HepG2 (cell line): ENCODE results near the gene TEDC1. TPM values are rescaled to one million over a fixed set of nuclear protein-coding genes. Genes with fewer than 3 reads are reported as not detected.

ENCODE experiments used
- ATM ChIP-seq: fragments of 450-650 bp; IDR thresholded peaks from 2 replicates; pipeline ENCODE4 v1.7.1; 2017; ENCODE audit warnings: mild to moderate bottlenecking, borderline replicate concordance
- HNRNPK ChIP-seq: fragments of 200-400 bp; formaldehyde crosslinking; IDR thresholded peaks from 2 replicates; pipeline ENCODE4 v1.6.1; 2018; ENCODE audit warnings: low read length, low read depth, moderate library complexity, mild to moderate bottlenecking; ENCODE audit not compliant: poor library complexity, severe bottlenecking
- MXI1 ChIP-seq: IDR thresholded peaks from 3 replicates; pipeline ENCODE4 v1.6.1; 2012; ENCODE audit warnings: low read depth, low read length, inconsistent platforms, borderline replicate concordance
- RORA ChIP-seq: sonication (generic); formaldehyde crosslinking; IDR thresholded peaks from 2 replicates; pipeline ENCODE4 v1.5.0; 2020; ENCODE audit warnings: mild to moderate bottlenecking, missing genetic modification reagents, moderate library complexity
- SIN3B ChIP-seq: fragments of 150-350 bp; IDR thresholded peaks from 2 replicates; pipeline ENCODE4 v1.6.1; 2014; ENCODE audit warnings: low read length
- SNAI1 ChIP-seq: sonication (generic); formaldehyde crosslinking; IDR thresholded peaks from 2 replicates; pipeline ENCODE4 v1.5.0; 2020; ENCODE audit warnings: mild to moderate bottlenecking, missing genetic modification reagents, borderline replicate concordance
- TCF7L2 ChIP-seq: IDR thresholded peaks from 2 replicates; pipeline ENCODE4 v1.6.1; 2011; ENCODE audit warnings: mild to moderate bottlenecking, low read depth, low read length, moderate library complexity
- ZNF333 ChIP-seq: sonication (generic); formaldehyde crosslinking; IDR thresholded peaks from 2 replicates; pipeline ENCODE4 v1.4.0; 2020; ENCODE audit warnings: mild to moderate bottlenecking, missing genetic modification reagents, borderline replicate concordance
- ZNF614 ChIP-seq: IDR thresholded peaks from 2 replicates; pipeline ENCODE4 v1.6.1; 2018; ENCODE audit warnings: missing biosample characterization, missing genetic modification reagents, inconsistent platforms, borderline replicate concordance
- ZNF746 ChIP-seq: sonication (generic); formaldehyde crosslinking; IDR thresholded peaks from 2 replicates; pipeline ENCODE4 v1.8.0; 2022; ENCODE audit warnings: mild to moderate bottlenecking, missing genetic modification reagents
- polyA plus RNA-seq, 8 experiments: library from polyadenylated mRNA; depleted of rRNA in 3 of 8; stranded (reverse) in 7 of 8; unstranded in 1 of 8; fragments of >200 nt; fragmentation: Illumina TruSeq in 4 of 8; extraction: Trizol in 4 of 8; gene quantifications; 2 replicates each; pipeline versions ENCODE4 v1.2.1 to v1.2.3, GENCODE V29; 2011 to 2016; ENCODE audit warnings: low read depth in 4 of 8, missing spikeins in 1 of 8, mixed read lengths in 1 of 8; ENCODE audit not compliant: insufficient read depth in 1 of 8
- total RNA-seq, 5 experiments: library from RNA; depleted of rRNA; stranded (reverse); fragments of >200 nt; fragmentation: Illumina TruSeq; extraction: Trizol; gene quantifications; 2 replicates each; pipeline ENCODE4 v1.2.3, GENCODE V29; 2016; ENCODE audit warnings: low read depth in 1 of 5
- TF ChIP-seq, protein P1 (sequence below): sonication (generic); formaldehyde crosslinking; IDR thresholded peaks from 2 replicates; pipeline ENCODE4 v1.5.0; 2020; ENCODE audit warnings: mild to moderate bottlenecking, missing genetic modification reagents
- TF ChIP-seq, protein P2 (sequence below): IDR thresholded peaks from 2 replicates; pipeline ENCODE4 v1.6.1; 2018; ENCODE audit warnings: missing genetic modification reagents, mild to moderate bottlenecking, missing compliant biosample characterization
- TF ChIP-seq, protein P3 (sequence below): sonication (generic); formaldehyde crosslinking; conservative IDR thresholded peaks from 2 replicates; pipeline ENCODE4 v1.8.1; 2023; ENCODE audit warnings: missing genetic modification reagents
- TF ChIP-seq, protein P4 (sequence below): sonication (generic); formaldehyde crosslinking; IDR thresholded peaks from 2 replicates; pipeline ENCODE4 v1.5.0; 2020; ENCODE audit warnings: missing genetic modification reagents
- TF ChIP-seq, protein P5 (sequence below): sonication (generic); formaldehyde crosslinking; conservative IDR thresholded peaks from 2 replicates; pipeline ENCODE4 v1.4.0; 2020; ENCODE audit warnings: missing genetic modification reagents
- TF ChIP-seq, protein P6 (sequence below): sonication (generic); formaldehyde crosslinking; IDR thresholded peaks from 2 replicates; pipeline ENCODE4 v1.5.1; 2020; ENCODE audit warnings: missing genetic modification reagents, mild to moderate bottlenecking, borderline replicate concordance

TEDC1 gene
- total and polyA plus RNA-seq, 2 of the 13 experiments (the other 11 are each of a cell fraction or from before 2014, with no cell fraction given) = 5.7 to 27.4 TPM

DNA sequence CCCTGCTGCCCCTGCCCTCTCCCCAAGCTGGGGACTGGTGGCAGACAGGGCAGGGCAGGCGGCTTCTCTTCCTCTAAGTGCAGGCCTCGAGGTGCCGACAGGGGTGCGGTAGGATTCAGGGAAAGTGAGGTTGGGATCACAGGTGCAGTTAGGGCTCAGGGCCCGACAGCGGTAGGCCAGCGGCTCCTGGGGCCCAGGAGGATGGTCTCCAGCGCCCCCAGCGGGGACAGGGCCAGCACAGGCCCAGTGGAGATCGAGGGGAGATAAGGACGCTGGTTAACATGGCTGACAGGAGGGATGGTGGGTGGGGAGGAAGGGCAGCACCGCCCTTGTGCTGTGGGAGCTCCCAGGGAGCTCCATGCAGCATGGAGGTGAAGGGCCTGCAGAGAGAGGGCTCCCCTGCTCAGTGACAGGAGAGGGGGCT, 5.3 kb upstream of the TEDC1 start (continued):
- TF ChIP-seq, protein P1, sequence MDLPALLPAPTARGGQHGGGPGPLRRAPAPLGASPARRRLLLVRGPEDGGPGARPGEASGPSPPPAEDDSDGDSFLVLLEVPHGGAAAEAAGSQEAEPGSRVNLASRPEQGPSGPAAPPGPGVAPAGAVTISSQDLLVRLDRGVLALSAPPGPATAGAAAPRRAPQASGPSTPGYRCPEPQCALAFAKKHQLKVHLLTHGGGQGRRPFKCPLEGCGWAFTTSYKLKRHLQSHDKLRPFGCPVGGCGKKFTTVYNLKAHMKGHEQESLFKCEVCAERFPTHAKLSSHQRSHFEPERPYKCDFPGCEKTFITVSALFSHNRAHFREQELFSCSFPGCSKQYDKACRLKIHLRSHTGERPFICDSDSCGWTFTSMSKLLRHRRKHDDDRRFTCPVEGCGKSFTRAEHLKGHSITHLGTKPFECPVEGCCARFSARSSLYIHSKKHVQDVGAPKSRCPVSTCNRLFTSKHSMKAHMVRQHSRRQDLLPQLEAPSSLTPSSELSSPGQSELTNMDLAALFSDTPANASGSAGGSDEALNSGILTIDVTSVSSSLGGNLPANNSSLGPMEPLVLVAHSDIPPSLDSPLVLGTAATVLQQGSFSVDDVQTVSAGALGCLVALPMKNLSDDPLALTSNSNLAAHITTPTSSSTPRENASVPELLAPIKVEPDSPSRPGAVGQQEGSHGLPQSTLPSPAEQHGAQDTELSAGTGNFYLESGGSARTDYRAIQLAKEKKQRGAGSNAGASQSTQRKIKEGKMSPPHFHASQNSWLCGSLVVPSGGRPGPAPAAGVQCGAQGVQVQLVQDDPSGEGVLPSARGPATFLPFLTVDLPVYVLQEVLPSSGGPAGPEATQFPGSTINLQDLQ (CRISPR knock-in tag) = no peak
- TF ChIP-seq TCF7L2 = no peak
- TF ChIP-seq MXI1 = peak; percentile 22; the same call in 1 of the 3 replicates
- TF ChIP-seq ZNF333 (CRISPR knock-in tag) = no peak; the same call in 1 of the 2 replicates
- no peak for TF ChIP-seq SIN3B
- TF ChIP-seq, protein P2, sequence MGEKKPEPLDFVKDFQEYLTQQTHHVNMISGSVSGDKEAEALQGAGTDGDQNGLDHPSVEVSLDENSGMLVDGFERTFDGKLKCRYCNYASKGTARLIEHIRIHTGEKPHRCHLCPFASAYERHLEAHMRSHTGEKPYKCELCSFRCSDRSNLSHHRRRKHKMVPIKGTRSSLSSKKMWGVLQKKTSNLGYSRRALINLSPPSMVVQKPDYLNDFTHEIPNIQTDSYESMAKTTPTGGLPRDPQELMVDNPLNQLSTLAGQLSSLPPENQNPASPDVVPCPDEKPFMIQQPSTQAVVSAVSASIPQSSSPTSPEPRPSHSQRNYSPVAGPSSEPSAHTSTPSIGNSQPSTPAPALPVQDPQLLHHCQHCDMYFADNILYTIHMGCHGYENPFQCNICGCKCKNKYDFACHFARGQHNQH = peak; percentile 58; the same call in 1 of the 2 replicates
- no peak for TF ChIP-seq SNAI1 (CRISPR knock-in tag)
- TF ChIP-seq ZNF614 (CRISPR knock-in tag) = no peak
- no peak for TF ChIP-seq ZNF746 (CRISPR knock-in tag)
- peak; percentile 11 for TF ChIP-seq HNRNPK
- TF ChIP-seq, protein P3, sequence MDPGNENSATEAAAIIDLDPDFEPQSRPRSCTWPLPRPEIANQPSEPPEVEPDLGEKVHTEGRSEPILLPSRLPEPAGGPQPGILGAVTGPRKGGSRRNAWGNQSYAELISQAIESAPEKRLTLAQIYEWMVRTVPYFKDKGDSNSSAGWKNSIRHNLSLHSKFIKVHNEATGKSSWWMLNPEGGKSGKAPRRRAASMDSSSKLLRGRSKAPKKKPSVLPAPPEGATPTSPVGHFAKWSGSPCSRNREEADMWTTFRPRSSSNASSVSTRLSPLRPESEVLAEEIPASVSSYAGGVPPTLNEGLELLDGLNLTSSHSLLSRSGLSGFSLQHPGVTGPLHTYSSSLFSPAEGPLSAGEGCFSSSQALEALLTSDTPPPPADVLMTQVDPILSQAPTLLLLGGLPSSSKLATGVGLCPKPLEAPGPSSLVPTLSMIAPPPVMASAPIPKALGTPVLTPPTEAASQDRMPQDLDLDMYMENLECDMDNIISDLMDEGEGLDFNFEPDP (CRISPR knock-in tag) = no peak
- TF ChIP-seq, protein P4, sequence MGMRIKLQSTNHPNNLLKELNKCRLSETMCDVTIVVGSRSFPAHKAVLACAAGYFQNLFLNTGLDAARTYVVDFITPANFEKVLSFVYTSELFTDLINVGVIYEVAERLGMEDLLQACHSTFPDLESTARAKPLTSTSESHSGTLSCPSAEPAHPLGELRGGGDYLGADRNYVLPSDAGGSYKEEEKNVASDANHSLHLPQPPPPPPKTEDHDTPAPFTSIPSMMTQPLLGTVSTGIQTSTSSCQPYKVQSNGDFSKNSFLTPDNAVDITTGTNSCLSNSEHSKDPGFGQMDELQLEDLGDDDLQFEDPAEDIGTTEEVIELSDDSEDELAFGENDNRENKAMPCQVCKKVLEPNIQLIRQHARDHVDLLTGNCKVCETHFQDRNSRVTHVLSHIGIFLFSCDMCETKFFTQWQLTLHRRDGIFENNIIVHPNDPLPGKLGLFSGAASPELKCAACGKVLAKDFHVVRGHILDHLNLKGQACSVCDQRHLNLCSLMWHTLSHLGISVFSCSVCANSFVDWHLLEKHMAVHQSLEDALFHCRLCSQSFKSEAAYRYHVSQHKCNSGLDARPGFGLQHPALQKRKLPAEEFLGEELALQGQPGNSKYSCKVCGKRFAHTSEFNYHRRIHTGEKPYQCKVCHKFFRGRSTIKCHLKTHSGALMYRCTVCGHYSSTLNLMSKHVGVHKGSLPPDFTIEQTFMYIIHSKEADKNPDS = no peak
- TF ChIP-seq, protein P5, sequence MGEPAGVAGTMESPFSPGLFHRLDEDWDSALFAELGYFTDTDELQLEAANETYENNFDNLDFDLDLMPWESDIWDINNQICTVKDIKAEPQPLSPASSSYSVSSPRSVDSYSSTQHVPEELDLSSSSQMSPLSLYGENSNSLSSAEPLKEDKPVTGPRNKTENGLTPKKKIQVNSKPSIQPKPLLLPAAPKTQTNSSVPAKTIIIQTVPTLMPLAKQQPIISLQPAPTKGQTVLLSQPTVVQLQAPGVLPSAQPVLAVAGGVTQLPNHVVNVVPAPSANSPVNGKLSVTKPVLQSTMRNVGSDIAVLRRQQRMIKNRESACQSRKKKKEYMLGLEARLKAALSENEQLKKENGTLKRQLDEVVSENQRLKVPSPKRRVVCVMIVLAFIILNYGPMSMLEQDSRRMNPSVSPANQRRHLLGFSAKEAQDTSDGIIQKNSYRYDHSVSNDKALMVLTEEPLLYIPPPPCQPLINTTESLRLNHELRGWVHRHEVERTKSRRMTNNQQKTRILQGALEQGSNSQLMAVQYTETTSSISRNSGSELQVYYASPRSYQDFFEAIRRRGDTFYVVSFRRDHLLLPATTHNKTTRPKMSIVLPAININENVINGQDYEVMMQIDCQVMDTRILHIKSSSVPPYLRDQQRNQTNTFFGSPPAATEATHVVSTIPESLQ = no peak
- TF ChIP-seq, protein P6, sequence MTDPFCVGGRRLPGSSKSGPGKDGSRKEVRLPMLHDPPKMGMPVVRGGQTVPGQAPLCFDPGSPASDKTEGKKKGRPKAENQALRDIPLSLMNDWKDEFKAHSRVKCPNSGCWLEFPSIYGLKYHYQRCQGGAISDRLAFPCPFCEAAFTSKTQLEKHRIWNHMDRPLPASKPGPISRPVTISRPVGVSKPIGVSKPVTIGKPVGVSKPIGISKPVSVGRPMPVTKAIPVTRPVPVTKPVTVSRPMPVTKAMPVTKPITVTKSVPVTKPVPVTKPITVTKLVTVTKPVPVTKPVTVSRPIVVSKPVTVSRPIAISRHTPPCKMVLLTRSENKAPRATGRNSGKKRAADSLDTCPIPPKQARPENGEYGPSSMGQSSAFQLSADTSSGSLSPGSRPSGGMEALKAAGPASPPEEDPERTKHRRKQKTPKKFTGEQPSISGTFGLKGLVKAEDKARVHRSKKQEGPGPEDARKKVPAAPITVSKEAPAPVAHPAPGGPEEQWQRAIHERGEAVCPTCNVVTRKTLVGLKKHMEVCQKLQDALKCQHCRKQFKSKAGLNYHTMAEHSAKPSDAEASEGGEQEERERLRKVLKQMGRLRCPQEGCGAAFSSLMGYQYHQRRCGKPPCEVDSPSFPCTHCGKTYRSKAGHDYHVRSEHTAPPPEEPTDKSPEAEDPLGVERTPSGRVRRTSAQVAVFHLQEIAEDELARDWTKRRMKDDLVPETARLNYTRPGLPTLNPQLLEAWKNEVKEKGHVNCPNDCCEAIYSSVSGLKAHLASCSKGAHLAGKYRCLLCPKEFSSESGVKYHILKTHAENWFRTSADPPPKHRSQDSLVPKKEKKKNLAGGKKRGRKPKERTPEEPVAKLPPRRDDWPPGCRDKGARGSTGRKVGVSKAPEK (CRISPR knock-in tag) = no peak
- no peak for TF ChIP-seq RORA (CRISPR knock-in tag)
- no peak for TF ChIP-seq ATM
